ENCODE data around the gene ZNF410.
"Not testable (repeated sequence)": the region's sequence is repeated elsewhere in the genome, so short reads cannot be mapped to it uniquely, and the experiment has no call there.

Gene ZNF410, protein sequence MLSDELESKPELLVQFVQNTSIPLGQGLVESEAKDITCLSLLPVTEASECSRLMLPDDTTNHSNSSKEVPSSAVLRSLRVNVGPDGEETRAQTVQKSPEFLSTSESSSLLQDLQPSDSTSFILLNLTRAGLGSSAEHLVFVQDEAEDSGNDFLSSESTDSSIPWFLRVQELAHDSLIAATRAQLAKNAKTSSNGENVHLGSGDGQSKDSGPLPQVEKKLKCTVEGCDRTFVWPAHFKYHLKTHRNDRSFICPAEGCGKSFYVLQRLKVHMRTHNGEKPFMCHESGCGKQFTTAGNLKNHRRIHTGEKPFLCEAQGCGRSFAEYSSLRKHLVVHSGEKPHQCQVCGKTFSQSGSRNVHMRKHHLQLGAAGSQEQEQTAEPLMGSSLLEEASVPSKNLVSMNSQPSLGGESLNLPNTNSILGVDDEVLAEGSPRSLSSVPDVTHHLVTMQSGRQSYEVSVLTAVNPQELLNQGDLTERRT

GRCh38 chr14:73886449-73887317, at the start of gene ZNF410:
TSS of gene ZNF410 (plus strand) at chr14:73886859. CDS start at chr14:73892176, 5,317 bp downstream.
- ChIA-PET CTCF (no interaction called here), POLR2A (interaction anchor here (0.5 to 1.8 kb wide), 23 partner anchors 9 to 318 kb away, joined by 3 to 25 read pairs (median 4); partner anchors contain the start of genes ACOT2, COQ6, FAM161B and PTGR2)
- TF ChIP-seq FOXM1 (IDR thresholded peaks at IDR 0.05; ENCODE audit: borderline replicate concordance) (no peak), PKNOX1 (IDR thresholded peaks at IDR 0.05) (peak; percentile 61), ARNT (IDR thresholded peaks at IDR 0.05) (no peak), FOXA1 (IDR thresholded peaks at IDR 0.05) (no peak), TARDBP (IDR thresholded peaks at IDR 0.05) (peak; percentile 61; the same call in 1 of the 2 replicates), CTBP1 (IDR thresholded peaks at IDR 0.05; ENCODE audit: borderline replicate concordance) (peak; percentile 31; the same call in 1 of the 2 replicates), ELF4 (IDR thresholded peaks at IDR 0.05) (peak; percentile 66), L3MBTL2 (conservative IDR thresholded peaks at IDR 0.05) (peak; percentile 68), SP1 (IDR thresholded peaks at IDR 0.05) (no peak), ZNF384 (IDR thresholded peaks at IDR 0.05) (no peak), LEF1 (IDR thresholded peaks at IDR 0.05; ENCODE audit: borderline replicate concordance) (no peak), BHLHE40 (IDR thresholded peaks at IDR 0.05; ENCODE audit: borderline replicate concordance) (no peak), FOXK2 (IDR thresholded peaks at IDR 0.05) (no peak), SUZ12 (IDR thresholded peaks at IDR 0.05) (no peak), NFRKB (IDR thresholded peaks at IDR 0.05) (no peak), HDGF (IDR thresholded peaks at IDR 0.05; ENCODE audit: borderline replicate concordance) (no peak)
- peak; percentile 92 for DNase-seq (ENCODE audit: extremely low spot score)

DNA sequence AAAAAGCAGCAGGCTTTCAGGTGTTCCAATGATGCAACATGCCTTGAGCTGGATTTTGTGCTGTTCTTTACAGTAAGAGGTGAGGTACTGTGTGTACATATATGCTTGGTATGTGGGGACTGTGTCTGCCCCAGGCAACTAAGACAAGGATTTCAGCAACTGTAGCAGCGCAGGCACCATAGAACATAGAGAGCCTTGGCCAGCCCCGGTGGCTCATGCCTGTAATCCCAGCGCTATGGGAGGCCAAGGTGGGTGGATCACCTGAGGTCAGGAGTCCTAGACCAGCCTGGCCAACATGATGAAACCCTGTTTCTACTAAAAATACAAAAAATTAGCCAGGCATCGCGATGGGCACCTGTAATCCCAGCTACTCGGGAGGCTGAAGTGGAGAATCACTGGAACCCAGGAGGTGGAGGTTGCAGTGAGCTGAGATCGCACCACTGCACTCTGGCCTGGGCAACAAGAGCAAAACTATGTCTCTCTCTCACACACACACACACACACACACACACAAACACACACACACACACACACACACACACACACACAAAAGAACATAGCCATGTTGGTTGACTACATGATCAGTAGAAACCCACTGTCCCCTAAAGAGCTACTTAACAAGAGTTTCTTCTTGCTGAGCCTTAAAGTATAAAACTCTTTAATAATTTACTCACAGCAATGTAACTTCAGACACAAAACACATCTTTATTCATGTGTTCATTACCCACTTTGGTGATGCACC, 48.2 kb upstream of the ZNF410 start:
- ChIA-PET POLR2A (interaction anchor here (2.5 kb wide), 1 partner anchor 13 kb away, joined by 16 read pairs; the partner anchor contains the start of gene PTGR2), CTCF (interaction anchor here (0.6 kb wide), 2 partner anchors 11 to 205 kb away, joined by 3 read pairs; no protein-coding TSS in a partner anchor)

DNA sequence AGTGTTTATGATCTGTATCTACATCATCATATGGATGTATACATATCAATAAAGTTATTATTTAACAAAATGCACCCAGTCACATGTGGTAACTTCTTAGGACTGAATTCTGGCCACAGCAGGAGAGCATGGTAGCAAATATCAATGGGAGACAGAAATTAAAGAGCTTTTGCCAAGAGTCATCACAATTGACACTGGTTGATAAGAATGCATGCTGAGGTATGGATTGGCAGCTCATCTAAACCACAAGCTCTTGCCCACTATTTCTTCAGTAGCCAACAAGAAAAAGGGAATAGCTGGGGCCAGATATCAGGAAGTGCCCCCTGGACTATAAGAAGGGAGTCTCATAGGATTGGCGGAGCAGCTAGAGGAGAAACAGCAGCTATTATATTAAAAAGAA, 44.5 kb upstream of the ZNF410 start:
- ChIA-PET POLR2A (interaction anchor here (3.3 kb wide), 1 partner anchor 10 kb away, joined by 29 read pairs; the partner anchor contains the start of gene PTGR2), CTCF (interaction anchor here (0.6 kb wide), 1 partner anchor 14 kb away, joined by 3 read pairs; no protein-coding TSS in a partner anchor)
- DNase-seq (ENCODE audit: extremely low spot score): no peak
- TF ChIP-seq SUZ12 (IDR thresholded peaks at IDR 0.05): no peak
- no peak for TF ChIP-seq HDGF (IDR thresholded peaks at IDR 0.05; ENCODE audit: borderline replicate concordance)
- no peak for TF ChIP-seq ELF4 (IDR thresholded peaks at IDR 0.05)
- no peak for TF ChIP-seq CTBP1 (IDR thresholded peaks at IDR 0.05; ENCODE audit: borderline replicate concordance)

More for the DNA sequence above, 48.2 kb upstream of the ZNF410 start:
- not testable (repeated sequence) for DNase-seq (ENCODE audit: extremely low spot score)

- DNase-seq (ENCODE audit: extremely low spot score): no peak
- ChIA-PET POLR2A (interaction anchor here (3.3 kb wide), 1 partner anchor 9 kb away, joined by 29 read pairs; the partner anchor contains the start of gene PTGR2), CTCF (interaction anchor here (0.6 kb wide), 1 partner anchor 14 kb away, joined by 3 read pairs; no protein-coding TSS in a partner anchor)
- TF ChIP-seq FOXM1 (IDR thresholded peaks at IDR 0.05; ENCODE audit: borderline replicate concordance): no peak
- TF ChIP-seq ZNF384 (IDR thresholded peaks at IDR 0.05): 0 out of 2 replicates have a peak, but pooled peaks have one; percentile 9
These were observed 43.8 kb upstream of the ZNF410 start for GRCh38 chr14:73842851-73843250.

GRCh38 chr14:73843296-73843695, 43.4 kb upstream of the ZNF410 start:
- ChIA-PET POLR2A (interaction anchor here (3.3 kb wide), 1 partner anchor 9 kb away, joined by 29 read pairs; the partner anchor contains the start of gene PTGR2), CTCF (no interaction called here)
- TF ChIP-seq TARDBP (IDR thresholded peaks at IDR 0.05) (no peak), ARNT (IDR thresholded peaks at IDR 0.05) (no peak), FOXA1 (IDR thresholded peaks at IDR 0.05) (no peak), ELF4 (IDR thresholded peaks at IDR 0.05) (no peak)
- no peak for DNase-seq (ENCODE audit: extremely low spot score)

GRCh38 chr14:73846947-73847346, 39.7 kb upstream of the ZNF410 start:
- TF ChIP-seq ELF4 (IDR thresholded peaks at IDR 0.05) (no peak), FOXK2 (IDR thresholded peaks at IDR 0.05) (no peak), ZNF384 (IDR thresholded peaks at IDR 0.05) (no peak), L3MBTL2 (conservative IDR thresholded peaks at IDR 0.05) (no peak), NFRKB (IDR thresholded peaks at IDR 0.05) (no peak)
- ChIA-PET POLR2A (interaction anchor here (0.8 kb wide), 1 partner anchor 40 kb away, joined by 5 read pairs; the partner anchor contains the start of gene ZNF410), CTCF (no interaction called here)
- no peak for DNase-seq (ENCODE audit: extremely low spot score)

- CTCF ChIA-PET: interaction anchor here (0.7 kb wide), 1 partner anchor 122 kb away, joined by 3 read pairs; no protein-coding TSS in a partner anchor
- POLR2A ChIA-PET: interaction anchor here (0.7 to 2.7 kb wide), 23 partner anchors 9 to 678 kb away, joined by 3 to 29 read pairs (median 4); partner anchors contain the start of genes ACOT2, BBOF1, ENTPD5 and ZNF410
- DNase-seq (ENCODE audit: extremely low spot score): no peak
- no peak for TF ChIP-seq ZNF384 (IDR thresholded peaks at IDR 0.05)
- no peak for TF ChIP-seq TARDBP (IDR thresholded peaks at IDR 0.05)
- TF ChIP-seq CTBP1 (IDR thresholded peaks at IDR 0.05; ENCODE audit: borderline replicate concordance): no peak
- no peak for TF ChIP-seq FOXA1 (IDR thresholded peaks at IDR 0.05)
- no peak for TF ChIP-seq SP1 (IDR thresholded peaks at IDR 0.05)
- TF ChIP-seq PKNOX1 (IDR thresholded peaks at IDR 0.05): no peak
- TF ChIP-seq LEF1 (IDR thresholded peaks at IDR 0.05; ENCODE audit: borderline replicate concordance): no peak
- TF ChIP-seq SUZ12 (IDR thresholded peaks at IDR 0.05): no peak
- no peak for TF ChIP-seq L3MBTL2 (conservative IDR thresholded peaks at IDR 0.05)
- no peak for TF ChIP-seq ARNT (IDR thresholded peaks at IDR 0.05)
- no peak for TF ChIP-seq FOXK2 (IDR thresholded peaks at IDR 0.05)
- no peak for TF ChIP-seq BHLHE40 (IDR thresholded peaks at IDR 0.05; ENCODE audit: borderline replicate concordance)
These were observed 35.7 kb upstream of the ZNF410 start for GRCh38 chr14:73851000-73851399.
